Esophagus squamous epithelium (tissue), 5 donors: Measurements from ENCODE around the gene KCNJ10. TPM values are rescaled to one million over a fixed set of nuclear protein-coding genes. Genes with fewer than 3 reads are reported as not detected.
"Not testable (repeated sequence)": the region's sequence is repeated elsewhere in the genome, so short reads cannot be mapped to it uniquely, and the experiment has no call there.

ENCODE experiments used
- DNase-seq: peaks from one replicate; lab custom pipeline; 2025; lab: John Stamatoyannopoulos, UW
- H3K27ac ChIP-seq, 4 donors: fragments of 200-600 bp; sonication (generic); one replicate each; pipeline ENCODE4 v1.5.1; 2016 to 2019; ENCODE audit warnings: mild to moderate bottlenecking in 1 of 4
- H3K27me3 ChIP-seq, 4 donors: fragments of 200-600 bp; sonication (generic); 1 replicate in 3 of 4; 2 replicates in 1 of 4; pipeline versions ENCODE4 v1.5.1 to v1.6.0; 2017 to 2021; ENCODE audit warnings: antibody characterized with exemption in 1 of 4
- H3K36me3 ChIP-seq, 3 donors: fragments of 200-600 bp; sonication (generic); one replicate each; pipeline ENCODE4 v1.5.1; 2016 to 2019
- H3K4me1 ChIP-seq, 3 donors: fragments of 200-600 bp; sonication (generic); one replicate each; pipeline ENCODE4 v1.5.1; 2017 to 2019
- H3K4me3 ChIP-seq, 4 donors: fragments of 200-600 bp; sonication (generic); 1 replicate in 3 of 4; 2 replicates in 1 of 4; pipeline ENCODE4 v1.5.1; 2016 to 2019; ENCODE audit warnings: mild to moderate bottlenecking in 2 of 4, moderate library complexity in 1 of 4
- H3K9me3 ChIP-seq, 3 donors: fragments of 200-600 bp; sonication (generic); one replicate each; pipeline ENCODE4 v1.5.1; 2016 to 2019
- POLR2A ChIP-seq, 4 donors: fragments of 450-650 bp; IDR thresholded peaks; one replicate each; pipeline ENCODE4 v1.6.1; 2017; ENCODE audit warnings: antibody characterized with exemption in 4 of 4, mild to moderate bottlenecking in 4 of 4, moderate library complexity in 3 of 4
- WGBS, 2 donors: methylation state at CpG; one replicate each; pipeline ENCODE4 v1.1.5; 2018; 5-methylcytosine and 5-hydroxymethylcytosine counted together
- intact Hi-C: fragments of 100-400 bp; cut with DNase I; formaldehyde crosslinking; loops from one replicate; pipeline ENCODE4 v1.15.0; 2022
- total RNA-seq, 4 donors: library from RNA; depleted of rRNA; stranded (reverse); fragments of >200 nt; gene quantifications; one replicate each; pipeline ENCODE4 v1.1.0, GENCODE V29; 2016
- TF ChIP-seq, protein P1 (sequence below), 6 experiments: fragments of 450-650 bp in 4 of 6; fragments of 200-600 bp in 2 of 6; sonication (generic) in 2 of 6; IDR thresholded peaks; one replicate each; pipeline ENCODE4 v1.5.1; 2016 to 2019; ENCODE audit warnings: antibody characterized with exemption in 6 of 6, mild to moderate bottlenecking in 4 of 6, moderate library complexity in 4 of 6
- donor health status: DM: yes; HTN: yes; CAD: no.

The KCNJ10 gene
- total RNA-seq, 4 donors from 2014 or later, result 0.59 TPM; not detected in 3

DNA sequence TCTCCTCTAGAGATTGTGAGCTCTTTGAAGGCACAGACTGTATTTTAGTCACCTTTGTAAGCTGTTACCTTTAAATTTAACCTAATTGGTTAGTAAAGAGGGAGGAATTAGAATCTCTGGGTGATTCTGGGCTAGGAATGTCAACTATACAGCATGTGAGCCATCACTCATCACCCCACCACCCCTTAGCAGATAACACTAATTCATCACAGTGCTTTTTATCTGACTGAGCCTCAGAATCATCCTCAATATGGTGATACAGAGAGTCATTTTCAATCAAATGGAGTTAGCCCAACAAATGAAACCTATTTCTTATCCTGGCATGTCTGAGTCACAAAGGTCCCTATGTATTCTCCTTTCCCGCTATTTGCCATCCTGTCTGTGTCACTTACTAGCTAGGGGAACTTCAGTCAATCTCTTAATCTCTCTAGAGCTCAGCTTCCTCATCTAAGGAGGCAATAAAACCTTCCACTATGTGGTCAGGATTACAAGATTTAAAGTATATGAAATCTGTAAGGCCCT, 13.3 kb downstream of the KCNJ10 start:
- WGBS, 2 donors, result 63 to 87% methylated on average over 1 of the region's 1 CpG
- intact Hi-C loops, result no loop called here

DNA sequence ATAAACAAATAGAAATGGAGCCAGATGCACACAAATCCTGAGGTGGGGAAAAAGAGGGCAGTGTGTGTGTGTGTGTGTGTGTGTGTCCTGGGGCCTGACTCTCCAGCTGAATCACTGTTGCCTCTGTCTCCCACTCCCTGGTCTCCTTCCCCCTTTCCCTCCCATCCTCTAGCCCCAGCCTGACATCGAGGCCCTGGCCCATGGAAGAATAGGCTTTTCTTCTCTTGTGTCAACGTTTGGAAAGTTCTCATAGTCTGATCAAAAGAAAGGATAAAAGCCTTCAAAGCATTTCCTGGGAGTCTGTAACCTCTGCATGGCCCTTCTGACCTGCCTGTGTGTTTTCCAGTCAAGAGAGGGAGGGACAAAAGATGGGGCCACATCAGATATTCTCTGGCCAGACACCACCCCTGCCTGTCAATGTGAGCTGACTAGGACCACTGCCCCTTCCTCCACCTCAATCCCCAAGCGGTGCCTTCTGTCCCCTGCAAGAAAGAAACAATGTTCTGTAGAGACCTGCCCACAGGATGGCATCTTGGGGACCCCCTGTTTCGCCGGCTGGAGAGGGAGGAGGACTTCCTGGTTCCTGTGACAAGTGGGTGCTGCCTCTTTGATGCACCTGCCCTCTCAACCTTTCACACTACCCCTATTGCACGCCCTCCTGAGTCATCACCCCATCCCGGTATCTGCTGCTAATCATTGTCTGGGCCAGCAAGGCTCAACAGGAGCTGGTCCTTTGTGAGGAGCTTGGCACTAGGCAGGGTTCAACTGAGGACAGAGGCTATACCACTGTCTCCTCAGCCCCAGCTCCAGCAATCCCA, 16.2 kb downstream of the KCNJ10 start:
- H3K27me3 ChIP-seq, result peaks cover 0 to 40% (median 0%) of the 10 kb centered on the region in 4 donors
- no peaks in the 10 kb centered on the region for H3K4me1 ChIP-seq
- TF ChIP-seq, protein P1, sequence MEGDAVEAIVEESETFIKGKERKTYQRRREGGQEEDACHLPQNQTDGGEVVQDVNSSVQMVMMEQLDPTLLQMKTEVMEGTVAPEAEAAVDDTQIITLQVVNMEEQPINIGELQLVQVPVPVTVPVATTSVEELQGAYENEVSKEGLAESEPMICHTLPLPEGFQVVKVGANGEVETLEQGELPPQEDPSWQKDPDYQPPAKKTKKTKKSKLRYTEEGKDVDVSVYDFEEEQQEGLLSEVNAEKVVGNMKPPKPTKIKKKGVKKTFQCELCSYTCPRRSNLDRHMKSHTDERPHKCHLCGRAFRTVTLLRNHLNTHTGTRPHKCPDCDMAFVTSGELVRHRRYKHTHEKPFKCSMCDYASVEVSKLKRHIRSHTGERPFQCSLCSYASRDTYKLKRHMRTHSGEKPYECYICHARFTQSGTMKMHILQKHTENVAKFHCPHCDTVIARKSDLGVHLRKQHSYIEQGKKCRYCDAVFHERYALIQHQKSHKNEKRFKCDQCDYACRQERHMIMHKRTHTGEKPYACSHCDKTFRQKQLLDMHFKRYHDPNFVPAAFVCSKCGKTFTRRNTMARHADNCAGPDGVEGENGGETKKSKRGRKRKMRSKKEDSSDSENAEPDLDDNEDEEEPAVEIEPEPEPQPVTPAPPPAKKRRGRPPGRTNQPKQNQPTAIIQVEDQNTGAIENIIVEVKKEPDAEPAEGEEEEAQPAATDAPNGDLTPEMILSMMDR (IDR thresholded peaks at IDR 0.05), result no peak
- no peak for TF ChIP-seq POLR2A (IDR thresholded peaks at IDR 0.05)
- H3K27ac ChIP-seq, result no peak overlapping the region
- no peak overlapping the region for H3K4me3 ChIP-seq
- H3K36me3 ChIP-seq, result no peaks in the 10 kb centered on the region
- WGBS, 2 donors, result 22 to 55% methylated on average over 1 to 2 of the region's 7 CpGs
- DNase-seq, result no peak
- no peaks in the 10 kb centered on the region for H3K9me3 ChIP-seq
- intact Hi-C loops, result no loop called here

More for the DNA sequence above, 13.3 kb downstream of the KCNJ10 start:
- no peaks in the 10 kb centered on the region for H3K36me3 ChIP-seq
- no peak overlapping the region for H3K27ac ChIP-seq
- DNase-seq, result no peak
- peaks cover 0 to 6% (median 0%) of the 10 kb centered on the region in 3 donors for H3K4me1 ChIP-seq
- TF ChIP-seq POLR2A (IDR thresholded peaks at IDR 0.05), result no peak
- TF ChIP-seq, protein P1 (IDR thresholded peaks at IDR 0.05), result no peak
- no peak overlapping the region for H3K4me3 ChIP-seq
- no peaks in the 10 kb centered on the region for H3K9me3 ChIP-seq
- H3K27me3 ChIP-seq, result peaks cover 0 to 63% (median 0%) of the 10 kb centered on the region in 4 donors

DNA sequence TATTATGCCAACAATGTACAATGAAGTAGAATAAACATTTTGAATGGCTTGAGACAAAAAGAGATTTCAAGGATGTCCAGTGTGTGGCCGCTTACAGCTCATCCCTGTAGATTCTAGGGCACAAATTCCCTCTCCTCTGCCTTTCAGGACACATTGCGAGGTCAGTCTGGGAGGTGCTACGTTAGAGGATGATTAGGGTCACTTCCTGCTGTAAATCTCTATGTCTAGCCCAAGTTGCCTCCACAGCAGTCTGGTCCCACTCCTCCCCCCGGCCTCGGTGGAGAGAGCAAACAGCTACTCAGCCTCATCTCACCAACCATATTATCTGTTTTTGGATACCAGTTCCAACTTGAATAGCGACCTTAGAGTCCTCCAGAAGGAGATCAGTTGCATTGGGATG, 17.0 kb downstream of the KCNJ10 start:
- intact Hi-C loops, result no loop called here
- whole genome bisulfite sequencing, 2 donors, result 68% methylated on average over 4 to 6 of the region's 6 CpGs
- no peaks in the 10 kb centered on the region for H3K9me3 ChIP-seq
- TF ChIP-seq POLR2A (IDR thresholded peaks at IDR 0.05), result no peak
- TF ChIP-seq, protein P1 (IDR thresholded peaks at IDR 0.05), result no peak
- H3K4me3 ChIP-seq, result no peak overlapping the region
- DNase-seq, result no peak
- no peaks in the 10 kb centered on the region for H3K36me3 ChIP-seq
- H3K27ac ChIP-seq, result no peak overlapping the region
- H3K27me3 ChIP-seq, result peaks cover 0 to 40% (median 0%) of the 10 kb centered on the region in 4 donors
- H3K4me1 ChIP-seq, result no peaks in the 10 kb centered on the region

DNA sequence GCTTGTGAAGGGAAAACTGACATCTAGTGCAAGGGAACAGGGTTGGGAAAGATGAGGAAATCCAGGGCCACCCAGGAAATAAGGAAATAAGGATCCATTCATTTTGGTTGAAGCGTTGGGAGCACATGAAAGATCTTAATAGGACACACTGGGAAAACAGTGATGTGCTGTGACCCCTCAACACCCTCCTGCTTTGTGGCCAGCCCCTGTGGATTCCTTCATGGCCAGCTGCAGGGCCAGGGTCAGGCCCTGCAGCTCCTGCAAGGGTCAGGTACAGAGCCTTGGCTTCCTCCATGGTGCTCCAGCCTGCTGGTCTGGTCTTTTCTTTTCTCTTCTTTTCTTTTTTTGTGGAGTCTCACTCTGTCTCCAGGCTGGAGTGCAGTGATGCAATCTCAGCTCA, 19.3 kb downstream of the KCNJ10 start:
- TF ChIP-seq POLR2A (IDR thresholded peaks at IDR 0.05), result no peak
- TF ChIP-seq, protein P1 (IDR thresholded peaks at IDR 0.05), result no peak
- intact Hi-C loops, result no loop called here
- no peak for DNase-seq

DNA sequence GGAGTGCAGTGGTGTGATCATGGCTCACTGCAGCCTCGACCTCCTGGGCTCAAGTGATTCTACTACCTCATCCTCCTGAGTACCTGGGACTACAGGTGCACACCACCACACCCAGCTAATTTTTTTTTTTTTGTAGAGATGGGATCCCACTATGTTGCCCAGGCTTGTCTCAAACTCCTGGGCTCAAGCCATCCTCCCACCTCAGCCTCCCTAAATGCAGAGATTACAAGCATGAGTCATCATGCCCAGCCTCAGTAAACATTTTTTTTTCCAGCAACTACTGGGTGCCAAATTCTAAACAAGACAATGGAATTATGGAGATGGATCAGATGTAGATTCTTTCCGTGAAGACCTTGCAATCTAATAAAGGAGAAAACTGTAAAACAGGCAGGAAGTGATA, 19.8 kb downstream of the KCNJ10 start:
- H3K9me3 ChIP-seq, intact Hi-C loops, H3K36me3 ChIP-seq, DNase-seq, H3K4me3 ChIP-seq, H3K27ac ChIP-seq: not testable (repeated sequence)
- peaks cover 0 to 40% (median 0%) of the 10 kb centered on the region in 4 donors for H3K27me3 ChIP-seq
- peaks cover 8 to 14% (median 8%) of the 10 kb centered on the region in 3 donors for H3K4me1 ChIP-seq
- 17 to 32% methylated on average over 2 of the region's 2 CpGs for WGBS, 2 donors

More for the DNA sequence above, 19.3 kb downstream of the KCNJ10 start:
- Histone ChIP-seq H3K9me3 (no peaks in the 10 kb centered on the region), H3K36me3 (no peaks in the 10 kb centered on the region), H3K4me1 (peaks cover 8 to 14% (median 8%) of the 10 kb centered on the region in 3 donors), H3K4me3 (no peak overlapping the region), H3K27ac (no peak overlapping the region), H3K27me3 (peaks cover 0 to 44% (median 0%) of the 10 kb centered on the region in 4 donors)
- 53 to 85% methylated on average over 1 of the region's 1 CpG for WGBS, 2 donors
